ENCODE results near the gene CYP21A2. TPM values are rescaled to one million over a fixed set of nuclear protein-coding genes. Genes with fewer than 3 reads are reported as not detected.
"Not testable (repeated sequence)": the region's sequence is repeated elsewhere in the genome, so short reads cannot be mapped to it uniquely, and the experiment has no call there.

The CYP21A2 gene
- total and polyA plus RNA-seq, 7 donors, result 0.57 to 4.9 (median 2.0) TPM; not detected in 1

GRCh38 chr6:32060966-32061655 lies 22.9 kb downstream of the CYP21A2 start:
- H3K4me1 ChIP-seq, result no peaks in the 10 kb centered on the region
- intact Hi-C loops (cut with DNase I), result no loop called here
- no peak overlapping the region for H3K4me3 ChIP-seq
- peaks cover 0 to 13% (median 3%) of the 10 kb centered on the region in 4 donors for H3K36me3 ChIP-seq
- no peak overlapping the region for H3K27ac ChIP-seq
- DNase-seq, result no peak
- H3K27me3 ChIP-seq, result no peaks in the 10 kb centered on the region
- H3K9me3 ChIP-seq, result no peaks in the 10 kb centered on the region
- TF ChIP-seq POLR2A (IDR thresholded peaks at IDR 0.05) (no peak), POLR2AphosphoS5 (IDR thresholded peaks at IDR 0.05) (no peak), EP300 (IDR thresholded peaks at IDR 0.05) (no peak)
- TF ChIP-seq, protein P1, sequence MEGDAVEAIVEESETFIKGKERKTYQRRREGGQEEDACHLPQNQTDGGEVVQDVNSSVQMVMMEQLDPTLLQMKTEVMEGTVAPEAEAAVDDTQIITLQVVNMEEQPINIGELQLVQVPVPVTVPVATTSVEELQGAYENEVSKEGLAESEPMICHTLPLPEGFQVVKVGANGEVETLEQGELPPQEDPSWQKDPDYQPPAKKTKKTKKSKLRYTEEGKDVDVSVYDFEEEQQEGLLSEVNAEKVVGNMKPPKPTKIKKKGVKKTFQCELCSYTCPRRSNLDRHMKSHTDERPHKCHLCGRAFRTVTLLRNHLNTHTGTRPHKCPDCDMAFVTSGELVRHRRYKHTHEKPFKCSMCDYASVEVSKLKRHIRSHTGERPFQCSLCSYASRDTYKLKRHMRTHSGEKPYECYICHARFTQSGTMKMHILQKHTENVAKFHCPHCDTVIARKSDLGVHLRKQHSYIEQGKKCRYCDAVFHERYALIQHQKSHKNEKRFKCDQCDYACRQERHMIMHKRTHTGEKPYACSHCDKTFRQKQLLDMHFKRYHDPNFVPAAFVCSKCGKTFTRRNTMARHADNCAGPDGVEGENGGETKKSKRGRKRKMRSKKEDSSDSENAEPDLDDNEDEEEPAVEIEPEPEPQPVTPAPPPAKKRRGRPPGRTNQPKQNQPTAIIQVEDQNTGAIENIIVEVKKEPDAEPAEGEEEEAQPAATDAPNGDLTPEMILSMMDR (IDR thresholded peaks at IDR 0.05), result no peak
- 90 to 93% methylated on average over 28 of the region's 28 CpGs for WGBS, 2 donors

DNA sequence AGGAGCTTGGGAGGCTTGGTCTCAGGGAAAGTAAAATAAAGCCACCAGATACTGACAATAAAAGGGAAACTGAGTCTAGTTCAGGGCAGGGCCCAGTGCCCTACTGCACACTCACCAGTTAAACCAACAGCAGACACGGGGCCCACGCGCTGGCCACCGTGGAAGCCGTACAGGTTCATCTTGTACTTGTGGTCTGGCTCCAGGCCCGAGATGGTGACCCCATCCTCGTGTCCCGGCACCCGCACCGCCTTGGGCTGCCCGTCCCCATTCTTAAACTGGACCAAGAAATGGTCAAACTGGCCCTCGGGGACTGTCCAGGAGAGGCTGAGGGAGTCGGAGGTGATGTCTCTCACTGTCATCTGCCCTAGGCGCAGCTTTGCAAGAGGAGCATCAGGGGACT lies 26.5 kb downstream of the CYP21A2 start:
- Histone ChIP-seq H3K9me3 (no peaks in the 10 kb centered on the region), H3K27me3 (no peaks in the 10 kb centered on the region), H3K4me1 (no peaks in the 10 kb centered on the region), H3K4me3 (no peak overlapping the region), H3K27ac (no peak overlapping the region), H3K36me3 (peaks cover 0 to 24% (median 1%) of the 10 kb centered on the region in 4 donors)
- intact Hi-C loops (cut with DNase I), result no loop called here
- TF ChIP-seq POLR2AphosphoS5 (IDR thresholded peaks at IDR 0.05), result no peak
- TF ChIP-seq EP300 (IDR thresholded peaks at IDR 0.05), result no peak
- TF ChIP-seq, protein P1 (IDR thresholded peaks at IDR 0.05), result no peak
- no peak for TF ChIP-seq POLR2A (IDR thresholded peaks at IDR 0.05)
- WGBS, 2 donors, result 93 to 94% methylated on average over 14 of the region's 14 CpGs
- no peak for DNase-seq

DNA sequence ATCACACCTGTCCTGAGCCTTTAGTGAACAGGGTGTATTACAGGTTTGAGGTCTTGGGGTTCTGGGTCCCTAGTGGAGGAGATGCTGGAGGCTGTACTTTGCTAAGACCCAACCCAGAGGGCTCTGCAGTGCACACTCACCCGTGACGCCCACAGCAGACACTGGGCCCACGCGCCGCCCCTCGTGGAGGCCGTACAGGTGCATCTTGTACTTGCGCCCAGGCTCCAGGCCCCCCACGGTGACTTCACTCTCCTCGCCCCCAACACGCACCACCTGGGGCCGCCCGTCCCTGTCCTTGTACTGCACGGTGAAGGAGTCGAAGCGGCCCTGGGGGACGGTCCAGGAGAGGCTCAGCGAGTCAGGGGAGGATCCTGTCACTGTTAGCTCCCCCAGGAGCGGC lies 29.3 kb downstream of the CYP21A2 start:
- intact Hi-C loops (cut with DNase I); H3K27ac ChIP-seq; H3K4me1 ChIP-seq; H3K9me3 ChIP-seq; DNase-seq; H3K4me3 ChIP-seq; H3K27me3 ChIP-seq: not testable (repeated sequence)
- H3K36me3 ChIP-seq, result peaks cover 0 to 18% (median 0%) of the 10 kb centered on the region in 4 donors
- WGBS, 2 donors, result 95 to 97% methylated on average over 19 of the region's 19 CpGs

- H3K4me3 ChIP-seq; intact Hi-C loops (cut with DNase I); H3K4me1 ChIP-seq; DNase-seq; H3K9me3 ChIP-seq; H3K27me3 ChIP-seq; H3K27ac ChIP-seq: not testable (repeated sequence)
- 93 to 94% methylated on average over 13 of the region's 13 CpGs for WGBS, 2 donors
- peaks cover 0 to 26% (median 0%) of the 10 kb centered on the region in 4 donors for H3K36me3 ChIP-seq
These were observed 30.1 kb downstream of the CYP21A2 start for GRCh38 chr6:32068315-32068714.

GRCh38 chr6:32068867-32069266 lies 30.7 kb downstream of the CYP21A2 start:
- DNase-seq, result no peak
- H3K9me3 ChIP-seq, result no peaks in the 10 kb centered on the region
- intact Hi-C loops (cut with DNase I), result no loop called here
- TF ChIP-seq, protein P1 (IDR thresholded peaks at IDR 0.05), result no peak
- TF ChIP-seq POLR2A (IDR thresholded peaks at IDR 0.05) (no peak), EP300 (IDR thresholded peaks at IDR 0.05) (no peak), POLR2AphosphoS5 (IDR thresholded peaks at IDR 0.05) (no peak)
- 90 to 92% methylated on average over 14 of the region's 14 CpGs for WGBS, 2 donors
- H3K27ac ChIP-seq, result no peak overlapping the region
- no peak overlapping the region for H3K4me3 ChIP-seq
- peaks cover 0 to 31% (median 0%) of the 10 kb centered on the region in 4 donors for H3K36me3 ChIP-seq
- no peaks in the 10 kb centered on the region for H3K27me3 ChIP-seq
- H3K4me1 ChIP-seq, result no peaks in the 10 kb centered on the region

- H3K4me3 ChIP-seq, result no peak overlapping the region
- WGBS, 2 donors, result 90 to 93% methylated on average over 17 of the region's 17 CpGs
- peak overlapping the region in 1 of 4 donors; percentile 58 for H3K27ac ChIP-seq
- H3K4me1 ChIP-seq, result no peaks in the 10 kb centered on the region
- H3K36me3 ChIP-seq, result peaks cover 0 to 32% (median 0%) of the 10 kb centered on the region in 4 donors
- no peaks in the 10 kb centered on the region for H3K9me3 ChIP-seq
- intact Hi-C loops (cut with DNase I), result no loop called here
- DNase-seq, result no peak
- no peaks in the 10 kb centered on the region for H3K27me3 ChIP-seq
- TF ChIP-seq POLR2AphosphoS5 (IDR thresholded peaks at IDR 0.05) (no peak), POLR2A (IDR thresholded peaks at IDR 0.05) (no peak), EP300 (IDR thresholded peaks at IDR 0.05) (no peak)
- TF ChIP-seq, protein P1 (IDR thresholded peaks at IDR 0.05), result no peak
These were observed 31.2 kb downstream of the CYP21A2 start for GRCh38 chr6:32069460-32069859.
